GM12864 (cell line): ENCODE data around the gene HOXC13.

Experiments used
- DNase-seq: peaks from one replicate; pipeline ENCODE4 v3.0.0-alpha.2; 2011; ENCODE audit warnings: low read depth
- H3K4me3 ChIP-seq: 2 replicates; pipeline ENCODE4 v1.5.1; 2011; ENCODE audit warnings: mild to moderate bottlenecking, low read depth, low read length, control low read depth
- CTCF ChIP-seq: IDR thresholded peaks from 2 replicates; pipeline ENCODE4 v1.5.1; 2011; ENCODE audit warnings: low read depth, mild to moderate bottlenecking, moderate library complexity, low read length, control low read depth, inconsistent platforms; ENCODE audit errors: missing control alignments

The HOXC13 gene

GRCh38 chr12:53972152-53972702 lies 33.6 kb downstream of the HOXC13 start:
- no peak for DNase-seq
- no peak overlapping the region for H3K4me3 ChIP-seq
- TF ChIP-seq CTCF, result no peak

GRCh38 chr12:53972722-53973235 lies 34.1 kb downstream of the HOXC13 start, which contains the start of gene HOXC11:
Gene HOXC11 (plus strand): TSS chr12:53973126. CDS start chr12:53973242, 116 bp downstream.
- DNase-seq, result no peak
- H3K4me3 ChIP-seq, result no peak within 1 kb of the TSS
- TF ChIP-seq CTCF, result no peak

- DNase-seq, result no peak
- H3K4me3 ChIP-seq, result no peak overlapping the region
- TF ChIP-seq CTCF, result no peak
Observed at GRCh38 chr12:53973236-53974042, 34.8 kb downstream of the HOXC13 start.

GRCh38 chr12:53974084-53975063 lies 35.7 kb downstream of the HOXC13 start, which contains the start of gene HOTAIR:
Gene HOTAIR (minus strand): TSS chr12:53974954.
- TF ChIP-seq CTCF, result no peak
- DNase-seq, result no peak
- H3K4me3 ChIP-seq, result no peak within 1 kb of the TSS

- no peak for DNase-seq
- H3K4me3 ChIP-seq, result no peak overlapping the region
- no peak for TF ChIP-seq CTCF
Observed at GRCh38 chr12:53975064-53975471, 36.4 kb downstream of the HOXC13 start.

GRCh38 chr12:53975479-53976152 lies 37.0 kb downstream of the HOXC13 start:
- no peak overlapping the region for H3K4me3 ChIP-seq

More at GRCh38 chr12:53975479-53976152, 37.0 kb downstream of the HOXC13 start:
- no peak for TF ChIP-seq CTCF
- no peak for DNase-seq
